Memory B cell (primary cell): ENCODE results near the gene SHF.
A peak's percentile ranks its signal among the peaks of the same experiment; 100 is the strongest.

Experiments used
- ATAC-seq: fragments of 150-1000 bp; cut with Tn5 transposase; 2 replicates; pipeline ENCODE4 v1.10.0; 2021; ENCODE audit warnings: low read depth, mild to moderate bottlenecking, moderate library complexity
- DNase-seq, 2 donors: peaks; one replicate each; pipeline ENCODE4 v3.0.0; 2022; ENCODE audit warnings: low spot score in 2 of 2
- H3K27ac Mint-ChIP-seq: one replicate; pipeline ENCODE4 v1.8.0; 2022; ENCODE audit warnings: mild to moderate bottlenecking, moderate library complexity, mixed read lengths
- H3K27me3 Mint-ChIP-seq: one replicate; pipeline ENCODE4 v1.8.0; 2022; ENCODE audit warnings: mixed read lengths
- H3K36me3 Mint-ChIP-seq: one replicate; pipeline ENCODE4 v1.8.0; 2022; ENCODE audit warnings: mild to moderate bottlenecking, mixed read lengths
- H3K4me1 Mint-ChIP-seq: one replicate; pipeline ENCODE4 v1.8.0; 2022; ENCODE audit warnings: mixed read lengths
- H3K4me3 Mint-ChIP-seq: one replicate; pipeline ENCODE4 v1.8.0; 2022; ENCODE audit warnings: mild to moderate bottlenecking, moderate library complexity, mixed read lengths
- H3K9me3 Mint-ChIP-seq: one replicate; pipeline ENCODE4 v1.8.0; 2022; ENCODE audit warnings: mixed read lengths

SHF gene

DNA sequence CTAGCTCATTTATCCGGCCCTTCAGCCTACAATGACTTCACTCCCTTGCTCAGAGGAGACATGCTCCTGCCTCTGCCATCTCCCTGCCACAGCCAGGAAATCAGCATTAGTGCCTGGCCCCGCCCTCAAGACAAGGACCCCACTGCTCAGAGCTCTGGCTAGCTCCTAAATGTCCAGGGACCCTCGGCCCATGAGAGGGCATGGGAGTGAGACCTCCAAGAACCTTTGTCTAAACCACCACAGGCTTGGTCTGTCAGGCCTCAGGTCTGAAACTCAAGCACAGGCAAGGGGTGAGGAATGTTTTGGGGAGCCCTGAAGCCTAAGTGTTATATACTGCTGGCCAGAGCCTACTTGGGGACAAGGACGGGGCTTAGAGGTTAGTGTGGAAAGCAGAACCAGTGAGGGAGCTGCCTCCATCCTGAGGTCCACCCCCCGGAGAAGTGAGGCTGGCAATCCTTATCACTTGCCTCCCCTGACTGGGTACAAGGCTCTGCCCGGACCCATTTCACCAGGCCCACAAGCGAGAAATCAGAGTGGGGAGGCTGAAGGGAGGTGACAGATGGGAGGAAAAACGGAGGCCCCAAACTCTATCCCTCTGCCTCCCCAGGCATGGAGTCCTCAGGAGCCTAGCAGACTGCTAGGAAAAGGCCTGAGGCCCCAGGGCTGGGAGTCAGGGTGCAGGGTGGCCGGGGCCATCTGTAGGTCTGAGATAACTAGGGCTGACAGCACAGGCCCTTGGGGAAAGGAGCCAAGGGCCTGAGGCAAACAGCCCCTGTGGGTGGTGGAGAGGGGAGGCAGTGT, 18.8 kb downstream of the SHF start:
- Mint-ChIP-seq H3K9me3 (no peaks in the 10 kb centered on the region), H3K4me3 (peak overlapping the region; percentile 14), H3K27ac (peak overlapping the region; percentile 36), H3K36me3 (no peaks in the 10 kb centered on the region), H3K4me1 (peaks cover 16% of the 10 kb centered on the region), H3K27me3 (no peaks in the 10 kb centered on the region)
- DNase-seq (no peak), ATAC-seq (no peak)

DNA sequence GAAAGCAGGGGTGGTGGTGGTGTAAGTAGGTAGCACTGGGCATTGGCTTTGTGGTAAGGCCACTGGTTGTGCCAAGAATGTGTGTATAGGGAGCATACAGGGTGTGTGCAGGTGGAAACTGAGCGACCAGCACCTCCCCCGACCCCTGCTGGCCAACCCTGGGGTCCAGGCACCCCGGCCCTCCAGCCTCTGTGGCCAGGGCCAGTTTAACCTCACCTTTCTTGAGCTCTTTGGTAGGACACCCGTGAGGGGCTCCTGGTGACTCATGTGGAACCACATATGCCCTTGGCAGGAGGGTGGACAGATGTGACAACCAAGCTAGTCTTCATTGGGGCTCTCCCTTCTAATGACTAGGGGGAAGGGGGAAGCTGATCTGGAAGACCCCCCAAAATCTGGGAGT, 19.5 kb downstream of the SHF start:
- DNase-seq (no peak), ATAC-seq (no peak)
- Mint-ChIP-seq H3K4me1 (peaks cover 16% of the 10 kb centered on the region), H3K4me3 (no peak overlapping the region), H3K36me3 (no peaks in the 10 kb centered on the region), H3K27ac (no peak overlapping the region), H3K27me3 (no peaks in the 10 kb centered on the region), H3K9me3 (no peaks in the 10 kb centered on the region)

DNA sequence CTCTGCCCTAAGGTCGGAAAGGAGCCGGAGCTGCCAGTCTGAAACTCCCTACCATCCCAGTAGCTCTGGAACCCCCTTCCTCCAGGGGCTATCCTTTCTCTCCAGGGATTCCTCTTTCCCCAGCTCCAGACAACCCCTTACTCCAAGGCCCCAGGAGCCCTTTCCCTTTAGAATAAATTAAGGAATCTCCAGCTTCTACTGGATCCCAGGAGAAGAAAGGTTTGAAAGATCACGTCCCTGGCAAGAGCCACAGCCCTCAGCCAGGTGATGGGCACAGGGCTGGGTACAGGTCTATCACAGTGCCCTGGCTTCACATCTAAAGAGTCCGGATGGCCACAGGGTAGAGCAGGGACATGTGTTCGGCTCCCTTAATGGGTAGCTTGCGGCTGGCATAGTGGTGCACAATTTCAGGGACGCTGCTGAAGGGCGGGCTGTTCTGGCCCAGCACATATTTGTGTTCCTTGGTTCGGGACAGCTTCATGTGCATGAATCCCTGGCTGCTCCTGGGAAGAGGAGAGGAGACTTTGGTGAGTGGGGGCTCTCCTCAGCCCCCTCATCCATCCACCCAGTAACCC, 20.0 kb downstream of the SHF start:
- H3K27me3 Mint-ChIP-seq = no peaks in the 10 kb centered on the region
- peaks cover 19% of the 10 kb centered on the region for H3K4me1 Mint-ChIP-seq

DNA sequence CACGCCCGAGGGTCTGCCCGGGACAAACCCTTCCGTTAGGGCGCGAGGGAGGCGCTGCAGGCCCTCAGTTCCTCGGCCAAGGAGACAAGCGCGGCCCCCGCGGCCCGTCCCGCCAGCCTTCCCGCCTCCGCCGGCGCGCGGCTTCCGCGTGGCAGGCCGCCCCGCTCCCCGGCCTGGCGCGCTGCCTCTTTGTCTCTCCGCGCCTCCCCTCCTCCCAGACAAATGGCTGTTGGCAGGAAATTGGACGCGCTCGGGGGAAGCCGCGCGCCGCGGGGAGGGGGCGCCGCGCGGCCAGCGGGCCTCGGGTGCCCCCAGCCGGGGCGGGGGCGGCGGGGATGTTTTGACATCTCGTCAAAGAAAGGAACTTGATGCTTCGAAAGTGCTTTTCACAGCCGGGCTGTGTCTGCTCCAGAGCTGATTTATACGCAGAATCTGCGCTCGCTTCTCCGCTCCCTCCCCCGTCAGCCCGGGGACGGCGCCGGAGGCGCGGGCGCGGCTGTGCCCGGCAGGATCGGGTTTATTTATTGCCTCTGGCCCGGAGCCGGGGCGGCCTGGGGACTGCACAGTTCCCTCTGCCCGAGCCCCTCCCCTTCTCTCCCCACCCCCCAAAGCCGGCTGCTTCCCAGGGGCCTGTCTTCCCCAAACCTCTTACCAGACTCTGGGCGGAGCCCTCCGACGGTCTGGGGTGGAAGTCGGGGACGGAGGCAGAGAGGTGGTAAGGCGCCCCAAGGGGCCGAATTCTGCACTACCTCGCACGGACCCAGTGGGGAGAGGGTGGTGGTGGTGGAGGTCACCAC, 20.7 kb downstream of the SHF start:
- peaks cover 19% of the 10 kb centered on the region for H3K4me1 Mint-ChIP-seq
- H3K9me3 Mint-ChIP-seq = no peaks in the 10 kb centered on the region
- no peaks in the 10 kb centered on the region for H3K27me3 Mint-ChIP-seq
- H3K27ac Mint-ChIP-seq = peak overlapping the region; percentile 88
- H3K36me3 Mint-ChIP-seq = no peaks in the 10 kb centered on the region
- ATAC-seq (peak; percentile 91), DNase-seq (peak; percentile 82 to 83)
- peak overlapping the region; percentile 86 for H3K4me3 Mint-ChIP-seq

More for the DNA sequence above, 20.0 kb downstream of the SHF start:
- Mint-ChIP-seq H3K4me3 (peak overlapping the region; percentile 86), H3K36me3 (no peaks in the 10 kb centered on the region), H3K27ac (peak overlapping the region; percentile 88), H3K9me3 (no peaks in the 10 kb centered on the region)
- no peak for ATAC-seq
- DNase-seq = no peak

DNA sequence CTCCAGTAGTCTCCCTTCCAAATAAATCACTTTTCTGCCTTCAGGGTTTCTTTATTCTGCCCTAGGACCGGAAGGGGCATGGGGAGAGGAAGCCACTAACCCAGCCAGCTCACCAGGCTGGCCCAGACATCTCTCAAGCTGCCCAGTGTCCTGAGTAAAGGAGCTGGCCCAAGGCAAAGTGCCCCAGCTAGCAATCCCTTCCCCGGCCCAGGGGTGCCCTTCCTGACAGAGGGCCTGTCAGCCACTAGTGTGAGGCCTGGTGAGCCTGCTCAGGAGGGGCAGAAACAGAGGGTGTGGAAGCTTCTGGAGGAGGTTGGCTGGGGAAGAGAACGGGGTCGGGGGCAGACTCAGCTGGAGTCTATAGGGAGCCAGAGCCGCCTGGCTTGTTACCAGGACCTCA, 22.2 kb downstream of the SHF start:
- peaks cover 19% of the 10 kb centered on the region for H3K4me1 Mint-ChIP-seq

DNA sequence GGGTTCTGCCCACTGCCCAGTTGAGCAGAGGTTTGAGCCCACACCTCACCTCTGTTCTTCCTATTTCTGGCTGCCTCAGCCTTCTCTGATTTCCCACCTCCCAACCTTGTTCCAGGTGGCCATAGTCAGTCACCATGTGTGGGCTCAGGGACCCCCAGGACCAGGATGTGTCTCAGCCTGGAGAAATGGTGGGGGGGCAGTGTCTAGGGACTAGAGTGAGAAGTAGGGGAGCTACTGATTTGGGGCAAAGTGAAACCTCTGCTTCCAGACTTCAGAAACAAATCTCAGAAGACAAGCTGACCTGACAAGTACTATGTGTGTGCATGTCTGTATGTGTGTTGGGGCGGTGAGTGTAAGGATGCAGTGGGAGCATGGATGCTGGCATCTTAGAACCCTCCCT, 22.9 kb downstream of the SHF start:
- peaks cover 6% of the 10 kb centered on the region for H3K36me3 Mint-ChIP-seq
- no peak overlapping the region for H3K27ac Mint-ChIP-seq
- DNase-seq (no peak), ATAC-seq (no peak)
- no peaks in the 10 kb centered on the region for H3K9me3 Mint-ChIP-seq
- H3K27me3 Mint-ChIP-seq = no peaks in the 10 kb centered on the region
- H3K4me1 Mint-ChIP-seq = peaks cover 21% of the 10 kb centered on the region
- peak overlapping the region; percentile 15 for H3K4me3 Mint-ChIP-seq

More for the DNA sequence above, 22.2 kb downstream of the SHF start:
- Mint-ChIP-seq H3K36me3 (peaks cover 3% of the 10 kb centered on the region), H3K9me3 (no peaks in the 10 kb centered on the region), H3K27me3 (no peaks in the 10 kb centered on the region), H3K27ac (no peak overlapping the region), H3K4me3 (peak overlapping the region; percentile 67)
- ATAC-seq = no peak
- DNase-seq = no peak

DNA sequence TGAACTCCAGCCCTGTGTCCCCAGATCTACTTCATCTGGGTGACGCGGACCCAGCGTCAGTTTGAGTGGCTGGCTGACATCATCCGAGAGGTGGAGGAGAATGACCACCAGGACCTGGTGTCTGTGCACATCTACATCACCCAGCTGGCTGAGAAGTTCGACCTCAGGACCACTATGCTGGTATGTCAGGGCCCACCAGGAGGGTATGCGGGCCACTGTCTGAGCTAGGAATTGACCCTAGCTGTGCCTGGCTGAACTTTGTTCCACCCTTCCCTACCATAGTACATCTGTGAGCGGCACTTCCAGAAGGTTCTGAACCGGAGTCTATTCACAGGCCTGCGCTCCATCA, 24.3 kb downstream of the SHF start:
- Mint-ChIP-seq H3K4me1 (peaks cover 22% of the 10 kb centered on the region), H3K27me3 (no peaks in the 10 kb centered on the region), H3K27ac (no peak overlapping the region), H3K9me3 (no peaks in the 10 kb centered on the region), H3K36me3 (peaks cover 13% of the 10 kb centered on the region), H3K4me3 (no peak overlapping the region)
- ATAC-seq (no peak), DNase-seq (no peak)

DNA sequence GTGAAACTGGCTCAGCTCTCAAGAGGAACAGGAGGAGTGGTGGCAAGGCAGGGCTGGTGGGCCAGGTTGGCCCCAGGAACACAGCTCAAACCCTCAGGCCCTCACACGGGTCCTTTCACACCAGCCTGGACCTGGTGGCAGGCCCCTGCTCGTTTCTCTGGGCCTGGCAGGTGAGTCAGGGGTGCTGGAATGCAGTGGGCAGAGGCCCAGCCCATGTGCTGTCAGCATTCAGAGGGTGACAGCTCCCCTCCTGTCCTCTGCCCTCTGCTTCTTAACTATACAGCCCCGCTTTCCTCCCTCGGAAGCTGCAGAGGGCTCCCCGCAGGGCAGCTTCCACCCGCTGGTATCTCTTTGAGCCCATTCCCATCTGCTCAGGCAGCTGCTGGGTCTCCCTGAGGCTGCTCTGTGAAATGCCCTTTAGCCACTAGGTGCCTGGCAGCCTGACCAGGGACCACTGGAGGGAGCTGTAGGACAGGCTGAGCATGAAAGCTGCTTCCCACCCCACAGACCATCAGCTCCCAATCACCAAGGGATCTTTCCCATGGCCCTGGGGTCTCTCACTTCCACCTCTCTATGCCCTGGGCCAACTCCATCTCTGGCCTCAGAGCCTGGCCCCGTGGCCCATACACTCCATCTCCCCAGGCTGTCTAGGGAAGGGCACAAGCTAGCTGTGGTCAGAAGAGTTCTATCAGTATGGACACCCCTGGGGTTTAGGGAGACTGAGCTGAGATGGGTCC, 24.8 kb downstream of the SHF start:
- peaks cover 20% of the 10 kb centered on the region for H3K4me1 Mint-ChIP-seq
- peaks cover 13% of the 10 kb centered on the region for H3K36me3 Mint-ChIP-seq
- peak overlapping the region; percentile 29 for H3K27ac Mint-ChIP-seq
- DNase-seq = peak; percentile 52 to 58
- ATAC-seq = peak; percentile 28
- H3K4me3 Mint-ChIP-seq = no peak overlapping the region
- no peaks in the 10 kb centered on the region for H3K27me3 Mint-ChIP-seq
- no peaks in the 10 kb centered on the region for H3K9me3 Mint-ChIP-seq

DNA sequence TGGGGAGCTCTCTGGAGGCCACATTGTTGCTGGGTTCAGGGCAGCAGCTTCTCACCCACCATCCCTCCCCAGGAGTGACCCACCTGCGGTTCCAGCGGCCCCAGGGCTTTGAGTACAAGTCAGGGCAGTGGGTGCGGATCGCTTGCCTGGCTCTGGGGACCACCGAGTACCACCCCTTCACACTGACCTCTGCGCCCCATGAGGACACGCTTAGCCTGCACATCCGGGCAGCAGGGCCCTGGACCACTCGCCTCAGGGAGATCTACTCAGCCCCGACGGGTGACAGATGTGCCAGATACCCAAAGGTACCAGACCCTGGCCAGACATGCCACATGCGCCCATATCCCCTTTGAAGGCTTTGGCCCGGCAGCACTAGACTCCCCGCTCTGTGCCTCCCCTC, 26.1 kb downstream of the SHF start:
- Mint-ChIP-seq H3K4me1 (peaks cover 19% of the 10 kb centered on the region), H3K4me3 (no peak overlapping the region), H3K27ac (no peak overlapping the region), H3K36me3 (peaks cover 13% of the 10 kb centered on the region), H3K27me3 (no peaks in the 10 kb centered on the region), H3K9me3 (no peaks in the 10 kb centered on the region)
- DNase-seq (no peak), ATAC-seq (no peak)

DNA sequence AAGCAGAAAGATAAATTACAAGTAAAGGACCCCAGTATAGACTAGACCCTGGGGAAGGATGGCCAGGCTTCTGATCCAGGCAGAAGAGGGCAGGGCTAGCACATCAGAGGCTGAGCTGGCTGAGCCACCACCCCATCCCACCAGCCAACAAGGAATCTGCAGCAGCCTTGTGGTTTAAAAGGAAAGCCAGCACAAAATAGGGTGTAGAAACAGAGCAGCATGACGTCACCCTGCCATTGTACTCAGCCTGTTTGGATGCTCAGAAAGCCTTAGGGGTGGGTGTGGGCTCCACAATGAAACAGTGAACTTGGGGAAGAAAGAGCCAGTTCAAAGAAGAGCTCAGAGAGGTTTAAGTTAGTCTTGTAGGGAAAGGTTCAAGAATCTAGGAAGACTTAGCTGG, 29.8 kb downstream of the SHF start:
- H3K9me3 Mint-ChIP-seq = no peaks in the 10 kb centered on the region
- no peak overlapping the region for H3K27ac Mint-ChIP-seq
- no peak overlapping the region for H3K4me3 Mint-ChIP-seq
- DNase-seq (no peak), ATAC-seq (no peak)
- peaks cover 13% of the 10 kb centered on the region for H3K36me3 Mint-ChIP-seq
- H3K4me1 Mint-ChIP-seq = peaks cover 14% of the 10 kb centered on the region
- H3K27me3 Mint-ChIP-seq = no peaks in the 10 kb centered on the region

DNA sequence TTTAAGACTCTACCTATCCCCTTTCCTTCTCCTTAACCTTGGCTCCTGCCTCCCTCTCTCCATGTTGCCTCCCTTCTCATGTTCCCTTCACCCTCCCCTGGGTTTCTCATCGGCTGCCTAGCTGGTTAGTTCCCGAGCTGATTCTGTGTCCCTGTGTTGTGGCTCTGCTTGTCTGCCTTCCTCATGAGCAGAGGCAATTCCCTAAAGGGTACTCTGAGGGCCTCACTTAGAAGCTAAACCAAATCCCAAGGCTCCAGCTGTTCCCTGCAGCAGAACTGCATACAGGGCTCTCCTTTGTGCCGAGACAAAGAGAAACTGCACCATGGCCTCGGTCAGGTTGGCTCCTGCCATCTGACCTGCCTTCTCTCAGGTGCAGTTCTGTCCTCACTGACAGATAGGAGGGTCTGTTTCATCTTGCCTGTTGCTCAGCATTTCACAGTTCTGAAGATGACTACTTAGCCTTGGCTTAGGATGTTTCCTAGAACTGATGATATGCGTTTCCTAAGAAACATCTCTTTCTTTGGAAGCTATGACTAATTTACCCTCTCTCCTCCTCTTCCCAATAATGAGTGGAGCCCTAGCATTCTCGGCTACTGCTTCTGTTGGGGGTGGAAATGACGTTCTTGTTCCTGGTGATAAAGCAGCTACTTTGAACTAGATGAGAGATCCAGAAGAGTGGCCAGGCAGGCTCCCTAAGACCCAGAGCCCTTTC, 30.9 kb downstream of the SHF start:
- ATAC-seq = no peak
- H3K9me3 Mint-ChIP-seq = no peaks in the 10 kb centered on the region

DNA sequence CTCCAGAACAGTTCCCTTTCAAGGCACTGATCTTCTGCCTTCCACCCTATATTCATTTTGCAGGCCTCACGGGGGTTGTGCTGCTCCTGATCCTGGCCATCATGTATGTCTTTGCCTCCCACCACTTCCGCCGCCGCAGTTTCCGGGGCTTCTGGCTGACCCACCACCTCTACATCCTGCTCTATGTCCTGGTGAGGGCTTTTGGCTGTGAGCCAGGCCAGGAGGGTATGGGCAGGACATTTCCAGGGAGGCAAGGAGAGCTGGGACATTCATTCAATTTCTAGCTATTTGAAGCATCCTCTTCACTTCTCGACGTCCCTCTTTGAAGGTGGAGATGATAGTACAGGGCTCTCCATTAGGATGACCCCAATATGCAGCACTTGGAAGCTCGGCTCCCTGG, 32.0 kb downstream of the SHF start:
- Mint-ChIP-seq H3K4me3 (no peak overlapping the region), H3K27ac (no peak overlapping the region), H3K27me3 (no peaks in the 10 kb centered on the region), H3K9me3 (no peaks in the 10 kb centered on the region), H3K4me1 (peaks cover 12% of the 10 kb centered on the region), H3K36me3 (peaks cover 16% of the 10 kb centered on the region)
- ATAC-seq (no peak), DNase-seq (no peak)

More for the DNA sequence above, 30.9 kb downstream of the SHF start:
- Mint-ChIP-seq H3K4me3 (no peak overlapping the region), H3K27me3 (no peaks in the 10 kb centered on the region), H3K27ac (no peak overlapping the region), H3K36me3 (peaks cover 17% of the 10 kb centered on the region), H3K4me1 (peaks cover 12% of the 10 kb centered on the region)
- DNase-seq = no peak

DNA sequence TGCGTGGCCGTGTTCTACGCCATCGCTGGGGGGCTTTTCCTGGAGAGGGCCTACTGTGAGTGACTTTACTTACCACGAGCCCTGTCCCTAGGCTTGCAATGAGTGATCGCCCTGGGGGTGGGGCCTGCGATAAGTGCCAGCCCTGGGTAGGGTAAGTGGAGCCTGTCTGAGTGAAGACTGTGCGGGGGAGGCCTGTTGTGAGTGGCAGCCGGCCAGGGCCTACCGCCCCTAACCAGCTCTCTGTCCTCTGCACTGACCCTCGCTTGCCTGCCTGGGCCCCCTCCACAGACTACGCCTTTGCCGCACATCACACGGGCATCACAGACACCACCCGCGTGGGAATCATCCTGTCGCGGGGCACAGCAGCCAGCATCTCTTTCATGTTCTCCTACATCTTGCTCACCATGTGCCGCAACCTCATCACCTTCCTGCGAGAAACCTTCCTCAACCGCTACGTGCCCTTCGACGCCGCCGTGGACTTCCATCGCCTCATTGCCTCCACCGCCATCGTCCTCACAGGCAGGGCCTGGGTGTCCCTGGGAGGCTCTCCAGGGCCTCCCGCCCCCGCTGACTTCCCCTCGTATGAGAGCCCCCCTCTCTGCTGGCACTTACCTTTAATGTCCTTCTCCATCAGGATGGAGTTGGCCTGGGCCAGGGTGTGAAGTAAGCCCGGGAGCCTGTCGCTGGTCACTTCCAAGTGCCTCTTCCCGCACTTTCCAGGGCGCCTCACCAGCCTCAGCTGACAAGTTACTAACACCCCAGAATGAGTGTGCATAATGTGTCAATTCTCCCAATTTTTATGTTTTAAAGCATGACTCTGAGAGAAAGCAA, 35.6 kb downstream of the SHF start:
- H3K9me3 Mint-ChIP-seq = no peaks in the 10 kb centered on the region
- DNase-seq (no peak), ATAC-seq (no peak)
- no peaks in the 10 kb centered on the region for H3K27me3 Mint-ChIP-seq
- H3K4me1 Mint-ChIP-seq = no peaks in the 10 kb centered on the region
- H3K36me3 Mint-ChIP-seq = peaks cover 4% of the 10 kb centered on the region
- H3K27ac Mint-ChIP-seq = no peak overlapping the region
- no peak overlapping the region for H3K4me3 Mint-ChIP-seq
